GM18505 (cell line): ENCODE results near the gene BMERB1.
"Not testable (repeated sequence)": the region's sequence is repeated elsewhere in the genome, so short reads cannot be mapped to it uniquely, and the experiment has no call there.

Experiments
- ATAC-seq: cut with Tn5 transposase; IDR thresholded peaks from one replicate; pipeline ENCODE4 v1.9.1; 2021; ENCODE audit not compliant: unreplicated experiment
- POLR2A ChIP-seq: IDR thresholded peaks from 4 replicates; pipeline ENCODE4 v1.6.1; 2011; ENCODE audit warnings: borderline replicate concordance; ENCODE audit not compliant: insufficient read depth, insufficient read length; ENCODE audit errors: extremely low read depth

Gene BMERB1

DNA sequence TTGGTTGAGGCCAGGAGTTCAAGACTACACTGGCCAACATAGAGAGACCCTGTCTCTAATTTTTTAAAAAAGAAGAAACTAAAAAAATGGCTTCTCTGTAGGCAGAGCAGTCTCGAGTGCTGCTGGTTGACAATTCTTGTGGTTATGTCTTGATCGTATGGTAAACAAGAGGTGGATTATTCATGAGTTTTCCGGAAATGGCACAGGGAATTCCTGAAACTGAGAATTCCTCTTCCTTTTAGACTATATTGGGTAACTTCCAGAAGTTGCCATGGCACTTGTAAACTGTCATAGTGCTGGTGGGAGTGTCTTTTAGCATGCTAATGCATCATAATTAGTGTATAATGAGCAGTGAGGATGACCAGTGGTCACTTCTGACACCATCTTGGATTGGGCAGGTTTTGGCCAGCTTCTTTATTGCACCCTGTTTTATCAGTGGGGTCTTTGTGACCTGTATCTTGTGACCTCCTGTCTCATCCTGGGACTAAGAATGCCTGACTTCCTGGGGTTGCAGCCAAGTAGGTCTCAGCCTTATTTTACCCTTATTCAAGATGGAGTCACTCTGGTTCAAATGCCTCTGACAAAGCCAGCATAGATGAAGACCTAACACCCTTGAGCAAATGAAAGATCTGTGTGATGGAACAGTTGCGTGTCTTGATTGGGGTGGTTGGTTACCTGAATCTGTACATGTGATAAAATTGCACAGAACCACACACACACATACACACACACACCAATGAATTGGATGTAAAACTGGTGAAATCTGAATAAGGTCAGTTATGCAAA is 30.2 kb downstream of the BMERB1 start:
- no peak for TF ChIP-seq POLR2A
- no peak for ATAC-seq

DNA sequence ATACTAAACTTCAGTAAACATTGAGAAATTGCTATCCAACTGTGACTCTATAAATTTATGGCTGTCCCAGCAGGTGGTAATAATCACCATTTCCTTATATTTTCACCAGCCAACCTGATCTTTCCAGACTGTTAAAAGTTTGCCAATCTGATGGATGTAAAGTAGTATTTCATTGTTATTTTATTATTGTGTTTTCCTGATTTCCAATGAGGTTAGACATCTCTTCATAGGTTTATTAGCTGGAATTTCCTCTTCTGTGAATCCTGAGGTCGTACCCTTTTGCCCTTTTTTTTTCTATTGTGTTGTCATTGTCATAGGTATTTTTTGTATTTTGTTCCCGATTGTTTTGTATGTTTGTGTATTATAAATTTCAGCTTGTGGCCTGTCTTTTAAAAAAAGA is 31.7 kb downstream of the BMERB1 start:
- ATAC-seq: no peak
- TF ChIP-seq POLR2A: no peak

DNA sequence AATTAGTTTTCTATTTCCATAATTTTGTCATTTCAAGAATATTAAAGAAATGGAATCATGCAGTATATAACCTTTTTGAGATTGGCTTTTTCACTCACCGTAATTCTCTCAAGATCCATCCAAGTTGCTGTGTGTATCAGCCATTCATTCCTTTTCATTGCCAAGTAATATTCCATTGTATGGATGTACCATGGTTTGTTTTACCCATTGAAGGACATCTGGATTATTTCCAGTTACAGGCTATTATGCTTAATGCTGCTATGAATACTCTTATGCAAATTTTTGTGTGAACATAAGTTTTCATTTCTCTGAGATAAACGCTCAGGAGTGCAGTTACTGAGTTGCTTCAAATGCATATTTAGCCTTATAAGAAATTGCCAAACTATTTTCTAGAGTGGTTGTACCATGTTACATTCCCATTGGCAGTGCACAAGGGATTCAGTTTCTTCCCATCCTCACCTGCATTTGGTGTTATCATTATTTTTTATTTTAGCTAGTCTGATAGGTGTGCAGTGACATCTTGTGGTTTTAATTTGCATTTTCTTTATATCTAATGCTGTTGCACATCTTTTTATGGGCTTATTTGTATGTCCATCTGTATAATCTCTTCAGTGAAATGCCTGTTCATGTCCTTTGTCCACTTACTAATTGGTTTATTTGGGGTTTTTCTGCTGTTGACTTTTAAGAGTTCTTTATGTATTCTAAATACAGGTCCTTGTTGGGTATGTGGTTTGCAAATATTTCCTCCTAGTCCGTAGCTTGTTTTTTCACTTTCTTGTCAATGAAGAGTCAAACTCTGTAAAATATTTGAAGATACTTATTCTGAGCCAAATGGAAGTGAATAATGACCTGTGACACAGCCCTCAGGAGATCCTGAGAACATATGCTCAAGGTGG is 32.7 kb downstream of the BMERB1 start:
- no peak for ATAC-seq
- no peak for TF ChIP-seq POLR2A

DNA sequence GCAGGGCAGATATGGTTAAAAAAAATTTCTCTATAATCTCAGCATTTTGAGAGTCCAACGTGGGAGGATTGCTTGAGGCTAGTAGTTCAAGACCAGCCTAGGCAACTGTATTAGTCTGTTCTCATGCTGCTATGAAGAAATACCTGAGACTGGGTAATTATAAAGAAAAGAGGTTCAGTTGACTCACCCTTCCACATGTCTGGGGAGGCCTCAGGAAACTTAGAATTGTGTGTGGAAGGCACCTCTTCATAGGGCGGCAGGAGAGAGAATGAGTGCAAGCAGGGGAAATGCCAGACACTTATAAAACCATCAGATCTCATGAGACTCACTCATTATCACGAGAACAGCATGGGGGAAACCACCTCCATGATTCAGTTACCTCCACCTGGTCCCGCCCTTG is 42.6 kb downstream of the BMERB1 start:
- not testable (repeated sequence) for ATAC-seq

DNA sequence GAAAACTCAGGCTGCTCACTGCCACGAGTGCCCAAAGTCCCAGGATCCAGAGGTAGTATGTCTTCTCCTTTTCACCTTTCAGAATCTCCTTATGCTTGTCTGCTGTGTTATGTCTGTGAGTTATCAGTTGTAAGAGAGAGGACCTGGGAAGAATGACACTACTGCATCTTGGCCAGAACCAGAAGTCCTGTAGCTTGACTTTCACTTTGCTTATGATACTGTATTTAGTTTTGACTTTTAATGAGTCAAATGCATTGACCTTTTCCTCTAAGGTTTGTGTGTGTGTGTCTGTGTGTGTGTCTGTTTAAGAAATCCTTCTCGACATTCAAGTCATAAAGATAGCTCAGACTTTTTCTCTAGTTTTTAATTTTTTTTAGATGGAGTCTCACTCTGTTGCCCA is 43.4 kb downstream of the BMERB1 start:
- ATAC-seq: no peak
- TF ChIP-seq POLR2A: no peak

DNA sequence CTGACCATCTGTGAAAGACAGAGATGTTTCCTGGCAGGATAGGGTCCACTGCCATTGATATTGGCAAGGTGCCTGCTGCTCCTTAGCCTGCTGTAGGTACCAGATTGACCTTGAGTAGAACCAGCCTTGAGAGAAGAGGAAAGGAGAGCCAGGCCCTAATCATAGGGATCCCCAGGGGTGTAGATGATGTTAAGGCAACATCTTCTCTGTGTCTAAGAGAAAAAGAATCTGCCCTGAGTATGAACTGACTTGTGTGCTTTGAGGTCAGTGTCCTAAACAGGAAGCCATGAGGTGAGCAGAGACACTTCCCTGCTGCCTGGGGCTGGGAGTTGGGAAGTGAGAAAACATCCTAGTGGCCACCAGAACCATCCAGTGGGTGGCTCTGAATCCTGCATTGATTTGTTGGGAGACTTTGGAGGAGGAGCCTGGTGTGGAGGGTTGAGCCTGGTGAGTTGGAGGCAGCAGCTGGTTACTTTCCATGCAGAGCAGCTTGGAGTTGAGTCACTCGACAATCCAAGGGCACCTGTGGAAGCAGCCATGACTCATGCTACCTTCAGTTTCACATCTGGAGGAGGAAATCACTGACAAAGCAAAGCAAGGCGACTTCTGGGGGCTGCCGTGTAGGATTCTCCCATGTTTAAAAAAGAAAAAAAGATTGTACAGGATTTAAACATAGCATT is 47.8 kb downstream of the BMERB1 start:
- no peak for ATAC-seq
- no peak for TF ChIP-seq POLR2A

DNA sequence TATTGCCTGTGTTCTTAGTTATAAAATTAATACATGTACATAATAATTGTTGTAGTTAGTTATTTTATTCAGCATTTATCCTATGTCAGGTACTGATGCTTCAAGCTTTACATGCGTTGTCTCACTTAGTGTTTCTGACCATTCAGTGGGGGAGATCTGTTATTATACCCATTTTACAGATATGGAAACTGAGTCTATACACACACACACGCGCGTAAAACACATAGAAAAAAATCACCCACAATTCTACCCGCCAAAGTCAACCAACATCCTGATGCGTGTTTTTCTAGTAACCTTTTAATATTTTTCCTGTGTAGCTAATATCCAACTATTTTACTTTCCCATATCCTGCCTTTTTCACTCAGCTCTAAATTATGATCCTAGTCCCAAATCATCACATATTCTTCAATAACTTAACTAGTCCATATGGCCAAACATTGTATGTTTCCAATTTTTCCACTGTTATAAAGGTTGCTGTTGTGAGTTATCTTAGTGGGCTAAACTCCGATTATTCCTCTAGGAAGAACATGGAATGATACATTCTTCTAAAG is 48.4 kb downstream of the BMERB1 start:
- no peak for ATAC-seq
- no peak for TF ChIP-seq POLR2A

DNA sequence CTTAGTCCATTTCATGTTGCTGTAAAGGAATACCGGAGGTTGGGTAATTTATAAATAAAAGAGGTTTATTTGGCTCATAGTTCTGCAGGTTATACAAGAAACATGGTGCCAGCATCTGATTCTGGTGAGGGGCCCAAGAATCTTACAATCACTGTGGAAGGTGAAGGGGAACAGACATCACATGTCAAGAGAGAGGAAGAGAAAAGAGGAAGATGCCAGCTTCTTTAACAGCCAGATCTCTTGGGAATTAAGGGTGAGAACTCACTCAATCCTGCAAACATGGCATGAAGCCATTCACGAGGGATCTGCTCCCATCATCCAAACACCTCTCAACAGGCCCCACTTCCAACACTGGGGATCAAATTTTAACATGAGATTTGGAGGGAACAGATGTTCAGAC is 49.5 kb downstream of the BMERB1 start:
- TF ChIP-seq POLR2A: no peak
- no peak for ATAC-seq

DNA sequence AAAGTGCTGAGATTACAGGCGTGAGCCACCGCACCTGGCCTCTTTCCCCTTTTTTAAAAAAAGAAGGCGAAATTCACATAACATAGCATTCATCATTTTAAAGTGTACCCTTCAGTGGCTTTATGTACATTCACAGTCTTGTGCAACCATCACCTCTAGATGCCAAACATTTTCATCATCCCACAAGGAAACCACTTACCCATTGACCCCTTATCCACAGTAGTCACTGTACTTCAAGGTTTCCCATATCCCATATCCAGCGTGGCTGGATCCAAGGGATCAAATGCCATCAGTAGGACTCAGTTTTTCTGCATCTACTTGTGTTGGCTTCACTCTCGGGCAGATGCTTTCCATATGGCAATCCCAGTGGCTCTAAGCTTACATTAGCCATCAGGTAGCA is 50.3 kb downstream of the BMERB1 start:
- no peak for ATAC-seq
- no peak for TF ChIP-seq POLR2A

DNA sequence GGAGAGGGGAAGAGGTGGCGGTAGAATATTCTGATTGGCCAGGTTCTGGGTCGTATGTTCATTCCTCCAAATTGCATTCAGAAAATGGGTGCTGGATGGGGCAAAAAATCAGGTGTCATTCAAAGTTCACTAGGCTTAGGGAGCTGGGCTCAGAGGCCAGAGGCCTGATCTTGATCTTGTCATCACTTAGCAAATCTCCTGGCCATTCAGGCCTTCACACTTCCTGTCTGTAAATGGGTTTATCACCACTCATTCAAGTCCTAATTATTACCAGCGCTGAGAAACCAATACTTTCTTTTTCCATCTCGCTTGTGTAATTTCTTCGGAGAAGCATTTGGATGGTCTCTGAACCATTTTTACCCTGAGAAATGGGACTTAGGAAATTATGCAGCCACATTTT is 50.8 kb downstream of the BMERB1 start:
- TF ChIP-seq POLR2A: no peak
- no peak for ATAC-seq

DNA sequence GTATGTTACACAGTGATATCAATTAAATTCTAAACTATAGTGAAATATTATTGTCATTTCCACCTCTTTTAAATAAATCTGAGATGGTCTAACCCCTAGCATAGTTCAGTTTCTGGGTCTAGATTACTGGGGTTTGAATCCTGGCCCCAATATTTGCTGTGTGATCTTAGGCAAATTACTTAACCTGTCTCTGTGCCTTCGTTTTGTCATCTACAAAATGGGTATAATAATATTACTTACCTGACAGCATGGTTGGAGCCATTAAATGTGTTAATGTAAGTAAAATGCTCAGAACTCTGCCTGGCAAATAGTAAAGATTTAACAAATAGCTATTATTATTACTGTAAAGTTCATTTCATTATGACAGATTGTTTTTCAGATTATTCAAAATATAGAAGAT is 52.3 kb downstream of the BMERB1 start:
- ATAC-seq: no peak
- no peak for TF ChIP-seq POLR2A

DNA sequence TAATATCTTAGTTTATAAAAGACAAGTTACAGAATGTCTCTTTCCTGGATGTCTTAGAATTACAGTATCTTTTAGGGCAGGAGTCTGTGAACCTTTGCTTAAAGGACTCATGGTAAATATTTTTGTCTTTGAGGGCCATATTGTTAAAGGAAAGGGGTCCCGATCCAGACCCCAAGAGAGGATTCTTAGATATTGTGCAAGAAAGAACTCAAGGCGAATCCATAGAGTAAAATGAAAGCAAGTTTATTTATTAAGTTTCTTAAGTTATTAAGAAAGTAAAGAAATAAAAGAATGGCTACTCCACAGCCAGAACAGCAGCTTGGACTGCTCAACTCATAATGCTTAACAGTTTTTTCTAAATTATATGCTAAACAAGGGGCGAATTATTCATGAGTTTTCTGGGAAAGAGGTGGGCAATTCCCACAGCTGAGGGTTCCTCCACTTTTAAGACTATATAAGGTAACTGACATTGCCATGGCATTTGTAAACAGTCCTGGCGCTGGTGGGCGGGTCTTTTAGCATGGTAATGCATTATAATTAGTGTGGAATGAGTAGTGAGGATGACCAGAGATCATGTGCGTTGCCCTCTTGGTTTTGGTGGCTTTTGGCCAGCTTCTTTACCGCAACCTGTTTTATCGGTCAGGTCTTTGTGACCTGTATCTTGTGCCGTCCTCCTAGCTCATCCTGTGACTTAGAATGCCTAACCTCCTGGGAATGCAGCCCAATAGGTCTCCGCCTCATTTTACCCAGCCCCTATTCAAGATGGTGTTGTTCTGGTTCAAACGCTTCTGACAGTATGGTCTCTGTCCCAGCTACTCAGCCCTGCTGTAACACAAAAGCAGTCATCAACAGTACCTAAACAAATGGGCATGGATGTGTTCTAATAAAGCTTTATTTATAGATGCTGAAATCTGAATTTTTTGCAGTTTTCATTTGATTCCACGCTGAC is 53.2 kb downstream of the BMERB1 start:
- TF ChIP-seq POLR2A: no peak

More for the DNA sequence above, 53.2 kb downstream of the BMERB1 start:
- ATAC-seq: no peak
